Measurements from ENCODE around the gene CCDC121. TPM values are rescaled to one million over a fixed set of nuclear protein-coding genes. Genes with fewer than 3 reads are reported as not detected.
"Not testable (repeated sequence)": the region's sequence is repeated elsewhere in the genome, so short reads cannot be mapped to it uniquely, and the experiment has no call there.

Gene CCDC121
- total RNA-seq, 2 donors from 2014 or later, result 3.6 to 4.2 TPM

DNA sequence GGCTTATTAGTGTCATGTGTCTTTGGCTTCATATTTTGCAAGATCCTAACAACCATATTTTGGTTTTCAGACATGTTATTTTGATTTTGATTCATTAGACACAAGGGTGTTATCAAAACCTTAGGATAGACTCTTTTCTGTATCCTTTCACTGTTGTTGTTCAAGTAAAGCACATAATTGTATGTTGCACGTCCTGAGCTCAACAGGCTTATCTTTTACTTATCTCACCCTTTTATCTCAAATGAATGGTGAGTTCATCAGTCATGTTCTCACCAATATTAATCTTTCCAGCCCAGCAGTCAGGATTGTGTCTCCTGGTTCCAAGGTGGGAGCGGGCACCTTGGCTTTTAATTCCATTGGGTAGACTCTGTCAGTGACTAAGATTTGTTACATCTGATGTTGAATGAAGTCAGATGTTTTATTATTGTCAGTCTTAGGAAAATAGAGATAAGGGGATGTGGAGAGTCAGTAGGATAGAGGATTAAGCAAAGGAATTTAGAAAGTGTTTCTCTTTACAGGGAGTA lies 12.0 kb upstream of the CCDC121 start:
- Histone ChIP-seq H3K36me3 (peaks cover 76% of the 10 kb centered on the region), H3K9me3 (no peaks in the 10 kb centered on the region)
- TF ChIP-seq CTCF (IDR thresholded peaks at IDR 0.05), result no peak

DNA sequence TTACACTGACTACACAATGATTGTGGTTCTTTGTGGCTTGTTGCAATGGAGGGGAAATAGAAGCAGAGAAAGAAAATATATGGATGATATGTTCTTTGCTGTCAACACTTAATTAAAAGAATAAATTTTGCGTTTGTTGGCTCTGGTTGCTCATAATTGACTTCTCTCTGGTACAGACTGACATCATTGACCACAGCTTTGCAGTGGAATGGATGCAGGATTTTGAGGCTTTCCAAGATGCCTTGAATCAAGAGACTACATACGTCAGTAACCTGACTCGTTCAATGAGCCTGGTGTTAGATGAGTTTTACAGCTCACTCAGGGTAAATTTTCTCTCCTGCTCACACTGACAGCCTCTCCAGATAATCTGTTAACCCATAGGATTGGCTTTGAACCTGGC lies 9.9 kb upstream of the CCDC121 start:
- Histone ChIP-seq H3K27ac (no peak overlapping the region), H3K36me3 (peaks cover 88% of the 10 kb centered on the region), H3K9me3 (no peaks in the 10 kb centered on the region), H3K4me1 (no peaks in the 10 kb centered on the region), H3K4me3 (no peak overlapping the region), H3K27me3 (no peaks in the 10 kb centered on the region)
- TF ChIP-seq CTCF (IDR thresholded peaks at IDR 0.05), result no peak
- no peak for DNase-seq (ENCODE audit: low spot score)

More for the DNA sequence above, 12.0 kb upstream of the CCDC121 start:
- Histone ChIP-seq H3K27me3 (no peaks in the 10 kb centered on the region), H3K4me1 (no peaks in the 10 kb centered on the region), H3K27ac (no peak overlapping the region), H3K4me3 (no peak overlapping the region)
- no peak for DNase-seq (ENCODE audit: low spot score)

GRCh38 chr2:27638037-27638637 lies 9.3 kb upstream of the CCDC121 start:
- Histone ChIP-seq H3K27me3 (no peaks in the 10 kb centered on the region), H3K27ac (no peak overlapping the region), H3K9me3 (no peaks in the 10 kb centered on the region), H3K36me3 (peaks cover 85% of the 10 kb centered on the region), H3K4me3 (no peak overlapping the region), H3K4me1 (no peaks in the 10 kb centered on the region)
- no peak for DNase-seq (ENCODE audit: low spot score)
- no peak for TF ChIP-seq CTCF (IDR thresholded peaks at IDR 0.05)

GRCh38 chr2:27636766-27637165 lies 8.0 kb upstream of the CCDC121 start:
- Histone ChIP-seq H3K9me3 (no peaks in the 10 kb centered on the region), H3K4me3 (no peak overlapping the region), H3K27ac (no peak overlapping the region), H3K36me3 (peaks cover 74% of the 10 kb centered on the region), H3K4me1 (no peaks in the 10 kb centered on the region), H3K27me3 (no peaks in the 10 kb centered on the region)
- DNase-seq (ENCODE audit: low spot score), result no peak
- TF ChIP-seq CTCF (IDR thresholded peaks at IDR 0.05), result no peak

GRCh38 chr2:27634291-27634690 lies 5.5 kb upstream of the CCDC121 start:
- Histone ChIP-seq H3K4me3 (no peak overlapping the region), H3K27me3 (no peaks in the 10 kb centered on the region), H3K4me1 (peaks cover 0 to 7% of the 10 kb centered on the region in 2 donors), H3K27ac (no peak overlapping the region), H3K36me3 (peaks cover 51% of the 10 kb centered on the region), H3K9me3 (no peaks in the 10 kb centered on the region)
- no peak for DNase-seq (ENCODE audit: low spot score)
- TF ChIP-seq CTCF (IDR thresholded peaks at IDR 0.05), result no peak

DNA sequence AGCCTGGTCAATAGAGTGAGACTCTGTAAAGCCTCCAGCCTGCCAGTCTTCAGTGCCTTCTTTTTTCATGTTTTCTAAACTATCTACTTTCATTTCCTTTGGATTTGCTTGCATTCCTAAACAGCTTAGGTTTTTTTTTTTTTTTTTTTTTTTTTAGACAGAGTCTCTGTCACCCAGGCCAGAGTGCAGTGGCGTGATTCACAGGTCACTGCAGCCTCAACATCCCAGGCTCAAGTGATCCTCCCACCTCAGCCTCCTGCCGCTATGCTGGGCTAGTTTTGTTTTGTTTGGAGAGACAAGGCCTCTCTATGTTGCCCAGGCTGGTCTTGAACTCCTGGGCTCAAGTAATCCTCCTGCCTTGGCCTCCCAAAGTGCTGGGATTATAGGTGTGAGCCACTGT lies 1.4 kb upstream of the CCDC121 start:
- not testable (repeated sequence) for DNase-seq (ENCODE audit: low spot score); H3K27ac ChIP-seq; H3K4me3 ChIP-seq; H3K9me3 ChIP-seq; H3K27me3 ChIP-seq
- peaks cover 17% of the 10 kb centered on the region for H3K36me3 ChIP-seq
- peaks cover 0 to 16% of the 10 kb centered on the region in 2 donors for H3K4me1 ChIP-seq

All from right atrium auricular region (tissue), 2 donors.